Effector memory CD4-positive, alpha-beta T cell (primary cell): ENCODE results near the gene SPACA9.
A peak's percentile ranks its signal among the peaks of the same experiment; 100 is the strongest.

ENCODE experiments used
- DNase-seq, 3 donors: peaks; one replicate each; pipeline ENCODE4 v3.0.0-alpha.2; 2020
- H3K27ac ChIP-seq: 2 replicates; pipeline ENCODE4 v1.7.0; 2013; ENCODE audit warnings: mild to moderate bottlenecking, low read length, moderate library complexity; ENCODE audit not compliant: insufficient read depth, poor library complexity, severe bottlenecking
- H3K27me3 ChIP-seq: replicated peaks from 2 replicates; pipeline ENCODE4 v1.7.0; 2013; ENCODE audit warnings: mild to moderate bottlenecking, low read length; ENCODE audit not compliant: insufficient read depth, control insufficient read depth, poor library complexity, severe bottlenecking
- H3K36me3 ChIP-seq: 2 replicates; pipeline ENCODE4 v1.7.0; 2013; ENCODE audit warnings: mild to moderate bottlenecking, low read length, moderate library complexity; ENCODE audit not compliant: control insufficient read depth, insufficient read depth
- H3K4me1 ChIP-seq: 2 replicates; pipeline ENCODE4 v1.7.0; 2013; ENCODE audit warnings: low read length, mild to moderate bottlenecking; ENCODE audit not compliant: control insufficient read depth, insufficient read depth, poor library complexity, severe bottlenecking
- H3K4me3 ChIP-seq: 2 replicates; pipeline ENCODE4 v1.7.0; 2013; ENCODE audit warnings: low read length, low read depth, mild to moderate bottlenecking; ENCODE audit not compliant: insufficient read depth, poor library complexity, severe bottlenecking
- H3K9me3 ChIP-seq: 2 replicates; pipeline ENCODE4 v1.7.0; 2013; ENCODE audit warnings: mild to moderate bottlenecking, low read length, moderate library complexity; ENCODE audit not compliant: control insufficient read depth

SPACA9 gene

DNA sequence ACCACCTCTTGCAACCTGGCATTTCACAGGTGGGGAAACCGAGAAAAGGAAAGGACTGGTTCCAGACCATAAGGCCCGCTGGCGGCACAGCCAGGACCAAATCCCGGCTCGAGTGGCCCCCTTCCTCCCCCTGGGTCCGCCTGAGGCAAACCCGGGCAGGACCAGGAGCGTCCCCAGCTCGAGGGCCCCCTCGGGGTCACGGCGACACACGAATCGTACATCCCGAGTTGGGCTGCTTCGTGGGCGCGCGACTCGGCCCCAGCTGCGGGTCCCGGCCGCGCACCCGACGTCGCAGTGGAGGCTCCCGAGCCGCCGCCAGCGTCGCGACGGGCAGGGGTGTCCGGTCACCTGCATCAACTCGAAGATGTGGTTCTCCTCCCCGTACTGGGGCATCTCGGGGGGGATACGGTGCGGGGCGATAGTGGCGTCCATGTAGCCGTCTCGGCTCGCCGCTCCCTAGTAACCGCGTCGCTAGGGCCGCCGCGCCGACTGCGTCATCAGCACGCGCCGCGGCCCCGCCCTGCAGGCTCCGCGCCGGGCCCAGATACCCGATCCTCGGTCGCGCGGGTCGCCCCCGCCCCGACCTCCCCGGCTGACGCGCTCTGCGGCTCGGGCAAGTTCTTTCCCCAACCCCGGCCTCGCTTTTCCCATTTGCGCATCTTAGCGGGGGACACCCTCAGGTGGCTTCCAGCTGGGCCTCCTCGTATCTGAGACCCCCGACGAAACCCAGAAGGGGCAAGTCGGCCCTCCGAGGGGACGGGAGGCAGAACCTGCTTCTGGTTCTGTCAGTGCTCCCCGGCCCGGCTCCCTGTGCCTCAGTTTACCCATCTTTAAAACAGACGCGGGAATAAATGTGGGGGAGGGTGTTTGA is 639 bp upstream of the SPACA9 start, which contains the start of gene AK8:
AK8 (minus strand) TSS at position 461 of the 871 bp plus-strand sequence; CDS start at position 432, 29 bp downstream.
- no peaks in the 10 kb centered on the region for H3K9me3 ChIP-seq
- H3K4me3 ChIP-seq: peak within 1 kb of the TSS; percentile 97
- no peaks in the 10 kb centered on the region for H3K27me3 ChIP-seq
- peak; percentile 61 to 66 (median 62) for DNase-seq
- peak within 1 kb of the TSS; percentile 68 for H3K27ac ChIP-seq
- H3K4me1 ChIP-seq: peaks cover 13% of the 10 kb centered on the region
- H3K36me3 ChIP-seq: no peaks in the 10 kb centered on the region

DNA sequence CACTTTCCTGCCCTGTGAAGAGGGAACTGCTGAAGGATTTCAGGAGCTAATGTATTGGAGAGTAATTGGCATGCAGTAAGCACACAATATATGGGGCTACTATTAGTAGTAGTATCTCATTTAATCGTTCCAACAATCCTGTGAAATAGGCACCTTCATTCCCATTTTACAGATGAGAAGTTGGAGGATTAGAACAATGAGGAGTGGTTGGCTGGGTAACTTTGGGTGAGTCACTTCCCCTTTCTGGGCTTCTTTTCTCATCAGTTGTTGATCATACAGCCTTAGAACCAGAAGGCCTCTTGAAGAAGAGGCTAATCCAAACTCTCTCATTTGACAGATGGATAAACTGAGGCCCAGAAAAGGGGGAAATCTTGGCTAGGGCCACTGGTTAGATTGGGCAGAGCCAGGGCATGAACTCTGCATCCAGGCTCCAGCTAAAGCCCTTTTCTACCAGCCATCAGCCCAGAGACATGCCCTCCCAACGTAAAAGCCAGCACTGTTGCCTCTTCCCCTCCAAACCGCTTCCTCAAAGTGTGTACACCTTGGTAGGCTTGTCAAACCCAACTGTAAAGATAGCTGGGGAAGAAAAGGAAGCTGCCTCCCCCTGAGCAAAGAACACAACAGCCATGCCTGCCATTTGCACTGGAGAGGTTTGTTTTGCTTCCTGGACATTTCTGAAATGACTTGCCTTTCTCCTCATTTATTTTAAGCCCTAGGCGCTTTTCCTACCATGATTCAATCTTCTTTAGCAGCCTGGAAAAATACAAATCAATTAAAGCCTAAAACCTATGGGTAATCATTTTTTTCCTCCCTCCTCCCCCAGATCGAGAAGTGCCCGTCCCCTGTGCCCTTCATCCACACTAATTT is 992 bp downstream of the SPACA9 start:
- Histone ChIP-seq H3K4me1 (peaks cover 13% of the 10 kb centered on the region), H3K4me3 (no peak overlapping the region), H3K27me3 (no peaks in the 10 kb centered on the region), H3K36me3 (no peaks in the 10 kb centered on the region), H3K27ac (no peak overlapping the region), H3K9me3 (no peaks in the 10 kb centered on the region)
- DNase-seq: no peak

DNA sequence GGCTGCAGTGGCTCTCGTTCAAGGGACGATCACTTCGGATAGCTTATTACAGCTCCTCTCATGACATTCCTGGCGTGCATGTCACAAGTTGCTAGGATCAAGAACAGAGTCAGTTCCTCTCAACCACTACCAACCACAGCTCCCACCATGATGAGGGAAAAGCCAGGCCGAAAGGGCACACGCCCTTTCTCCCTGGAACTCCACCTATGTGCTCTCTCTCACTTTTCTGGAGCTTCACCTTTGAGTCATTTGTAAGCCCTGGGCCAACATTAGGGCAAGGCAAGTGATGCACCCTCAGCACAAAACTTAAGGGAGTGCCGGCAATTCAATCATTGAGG is 1.6 kb downstream of the SPACA9 start:
- no peak for DNase-seq
- Histone ChIP-seq H3K9me3 (no peaks in the 10 kb centered on the region), H3K36me3 (no peaks in the 10 kb centered on the region), H3K4me1 (peaks cover 13% of the 10 kb centered on the region), H3K27ac (no peak overlapping the region), H3K27me3 (no peaks in the 10 kb centered on the region), H3K4me3 (no peak overlapping the region)

GRCh38 chr9:132881826-132882225 is 3.1 kb downstream of the SPACA9 start:
- Histone ChIP-seq H3K27ac (no peak overlapping the region), H3K9me3 (no peaks in the 10 kb centered on the region), H3K36me3 (no peaks in the 10 kb centered on the region), H3K4me1 (peaks cover 13% of the 10 kb centered on the region), H3K4me3 (no peak overlapping the region), H3K27me3 (no peaks in the 10 kb centered on the region)
- no peak for DNase-seq

DNA sequence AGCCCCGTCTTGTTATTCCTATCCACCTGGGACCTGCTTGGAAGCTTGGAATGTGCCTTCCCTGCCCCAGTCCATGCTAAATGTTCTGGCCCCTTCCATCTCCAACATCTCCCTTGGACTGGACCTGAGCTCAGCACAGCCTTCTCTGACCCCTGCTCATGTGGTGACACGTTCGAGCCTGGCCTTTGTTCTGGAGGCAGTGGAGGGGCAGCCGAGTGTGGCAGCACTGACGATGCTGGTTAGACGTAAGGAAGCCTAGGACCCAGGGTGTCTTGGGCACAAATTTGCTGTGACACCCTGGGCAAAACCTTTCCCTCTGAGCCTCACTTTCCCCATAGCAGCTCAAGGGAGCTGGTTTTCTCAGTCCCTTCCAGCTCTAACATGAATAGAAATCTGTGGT is 3.9 kb downstream of the SPACA9 start:
- H3K27ac ChIP-seq: no peak overlapping the region
- no peaks in the 10 kb centered on the region for H3K9me3 ChIP-seq
- no peaks in the 10 kb centered on the region for H3K27me3 ChIP-seq
- no peak overlapping the region for H3K4me3 ChIP-seq
- DNase-seq: no peak
- peaks cover 10% of the 10 kb centered on the region for H3K4me1 ChIP-seq
- H3K36me3 ChIP-seq: no peaks in the 10 kb centered on the region

- no peaks in the 10 kb centered on the region for H3K27me3 ChIP-seq
- no peaks in the 10 kb centered on the region for H3K36me3 ChIP-seq
- H3K4me3 ChIP-seq: no peak overlapping the region
- DNase-seq: no peak
- no peak overlapping the region for H3K27ac ChIP-seq
- H3K9me3 ChIP-seq: no peaks in the 10 kb centered on the region
- peaks cover 4% of the 10 kb centered on the region for H3K4me1 ChIP-seq
These were observed 4.9 kb downstream of the SPACA9 start for GRCh38 chr9:132883349-132884294.

GRCh38 chr9:132885720-132886333 is 7.1 kb downstream of the SPACA9 start:
- H3K4me1 ChIP-seq: no peaks in the 10 kb centered on the region
- no peak overlapping the region for H3K27ac ChIP-seq
- no peaks in the 10 kb centered on the region for H3K36me3 ChIP-seq
- no peaks in the 10 kb centered on the region for H3K9me3 ChIP-seq
- H3K27me3 ChIP-seq: no peaks in the 10 kb centered on the region
- DNase-seq: no peak
- no peak overlapping the region for H3K4me3 ChIP-seq

DNA sequence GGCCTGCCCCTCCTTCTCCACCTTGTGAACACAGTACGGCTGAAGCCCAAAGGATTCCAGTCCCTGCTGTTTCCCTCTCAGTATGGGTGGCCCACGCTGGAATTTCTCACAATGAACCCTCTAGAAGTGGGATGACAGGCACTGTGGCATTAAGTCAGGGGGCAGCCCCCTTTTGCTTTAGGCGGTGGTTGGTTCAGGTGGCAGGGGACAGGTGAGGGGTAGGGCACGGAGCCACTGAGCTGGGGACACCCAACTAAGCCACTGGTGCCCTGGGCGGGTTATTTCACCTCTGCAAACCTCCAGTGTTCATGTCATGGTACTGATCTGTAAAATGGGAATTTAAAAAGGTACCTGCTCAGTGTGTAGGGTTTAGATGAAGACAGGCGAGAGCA is 7.6 kb downstream of the SPACA9 start:
- no peaks in the 10 kb centered on the region for H3K36me3 ChIP-seq
- no peak for DNase-seq
- H3K9me3 ChIP-seq: no peaks in the 10 kb centered on the region
- H3K27me3 ChIP-seq: no peaks in the 10 kb centered on the region
- H3K4me1 ChIP-seq: no peaks in the 10 kb centered on the region
- H3K4me3 ChIP-seq: no peak overlapping the region
- no peak overlapping the region for H3K27ac ChIP-seq
